Cardiac atrium fibroblast (primary cell): ENCODE data around the gene FGF9. TPM values are rescaled to one million over a fixed set of nuclear protein-coding genes. Genes with fewer than 3 reads are reported as not detected.

ENCODE experiments used
- total RNA-seq: library from RNA; depleted of rRNA; stranded (reverse); fragments of >200 nt; gene quantifications from 2 replicates; pipeline ENCODE4 v1.2.3, GENCODE V29; 2015

The FGF9 gene
- not detected in 2 replicates for total RNA-seq

GRCh38 chr13:21670883-21671619 is at the start of gene FGF9:
TSS of gene FGF9 (plus strand) at chr13:21671073. CDS start at chr13:21671913, 840 bp downstream.

Other genes with a start within 250 kb of the FGF9 start
- gene ZDHHC20, start 211.8 kb upstream of the FGF9 start, total RNA-seq, result 50.5 and 71.9 TPM in 2 replicates
- 32.5 and 34.3 TPM in 2 replicates for gene MICU2, start 66.9 kb upstream of the FGF9 start, total RNA-seq